Measurements from ENCODE around the gene NPAS3.
"Not testable (repeated sequence)": the region's sequence is repeated elsewhere in the genome, so short reads cannot be mapped to it uniquely, and the experiment has no call there.

The NPAS3 gene

DNA sequence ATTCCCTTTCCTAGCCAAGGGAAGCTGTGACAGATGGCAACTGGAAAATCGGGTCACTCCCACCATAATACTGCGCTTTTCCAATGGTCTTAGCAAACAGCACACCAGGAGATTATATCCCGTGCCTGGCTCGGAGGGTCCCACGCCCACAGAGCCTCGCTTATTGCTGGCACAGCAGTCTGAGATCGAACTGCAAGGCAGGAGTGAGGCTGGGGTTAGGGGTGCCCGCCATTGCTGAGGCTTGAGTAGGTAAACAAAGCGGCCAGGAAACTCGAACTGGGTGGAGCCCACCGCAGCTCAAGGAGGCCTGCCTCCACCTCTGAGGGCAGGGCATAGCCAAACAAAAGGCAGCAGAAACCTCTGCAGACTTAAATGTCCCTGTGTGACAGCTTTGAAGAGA, 149.6 kb downstream of the NPAS3 start:
- not testable (repeated sequence) for DNase-seq

DNA sequence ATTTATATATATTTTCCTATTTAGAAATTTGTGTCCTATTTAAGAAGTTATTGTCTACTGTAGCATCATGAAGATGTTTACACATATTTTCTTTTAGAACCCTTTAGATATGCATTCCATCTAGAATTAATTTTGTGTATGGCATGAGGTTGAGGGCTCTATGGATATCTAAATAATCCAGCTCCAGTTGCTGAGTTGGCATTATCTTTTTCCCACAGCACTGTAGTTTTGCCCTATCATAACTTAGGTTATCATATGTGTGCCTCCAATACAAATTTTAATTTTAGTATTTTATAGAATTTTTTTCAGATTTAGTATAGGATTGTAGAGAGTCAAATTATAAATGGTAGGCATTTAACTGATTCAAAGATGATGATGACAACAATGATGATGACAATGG, 159.3 kb downstream of the NPAS3 start:
- no peak for DNase-seq

DNA sequence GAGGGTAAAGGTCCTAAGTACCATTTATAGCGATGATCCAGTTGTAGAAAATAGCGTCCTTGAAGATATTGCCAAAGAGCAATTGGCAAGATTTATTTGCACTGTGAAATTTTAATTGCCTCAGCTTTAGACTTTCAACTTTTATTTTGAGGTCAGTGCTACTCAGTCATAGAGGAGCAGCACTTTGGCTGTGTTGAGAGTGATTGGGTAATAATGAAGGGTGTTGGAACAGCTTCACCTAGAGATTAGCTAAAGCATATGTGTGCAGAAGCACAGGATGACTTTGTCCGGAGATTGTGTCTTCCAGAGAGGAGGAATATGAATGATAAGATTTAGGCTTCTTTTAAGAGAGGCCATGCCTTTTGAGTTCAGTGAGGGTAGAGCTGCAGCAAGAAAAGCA, 164.8 kb downstream of the NPAS3 start:
- DNase-seq = no peak

DNA sequence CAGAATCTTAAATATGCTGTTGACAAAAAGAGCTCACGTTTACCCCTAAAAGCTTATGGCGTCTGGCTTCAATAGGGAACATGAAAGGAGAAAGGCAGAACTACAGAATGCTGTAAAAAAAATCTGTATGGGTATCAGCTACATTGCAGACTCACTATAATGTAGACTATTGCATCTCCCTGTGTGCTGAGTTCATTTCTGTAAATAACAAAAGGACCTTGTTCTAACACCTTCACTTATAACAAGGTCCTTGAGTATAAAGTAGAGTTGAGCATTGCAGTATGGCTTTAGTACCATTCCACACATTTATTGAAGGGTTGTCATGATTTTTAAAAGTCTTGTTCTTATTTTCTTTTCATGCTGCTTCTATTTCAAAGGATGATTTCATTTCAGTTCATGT, 165.3 kb downstream of the NPAS3 start:
- DNase-seq = no peak

DNA sequence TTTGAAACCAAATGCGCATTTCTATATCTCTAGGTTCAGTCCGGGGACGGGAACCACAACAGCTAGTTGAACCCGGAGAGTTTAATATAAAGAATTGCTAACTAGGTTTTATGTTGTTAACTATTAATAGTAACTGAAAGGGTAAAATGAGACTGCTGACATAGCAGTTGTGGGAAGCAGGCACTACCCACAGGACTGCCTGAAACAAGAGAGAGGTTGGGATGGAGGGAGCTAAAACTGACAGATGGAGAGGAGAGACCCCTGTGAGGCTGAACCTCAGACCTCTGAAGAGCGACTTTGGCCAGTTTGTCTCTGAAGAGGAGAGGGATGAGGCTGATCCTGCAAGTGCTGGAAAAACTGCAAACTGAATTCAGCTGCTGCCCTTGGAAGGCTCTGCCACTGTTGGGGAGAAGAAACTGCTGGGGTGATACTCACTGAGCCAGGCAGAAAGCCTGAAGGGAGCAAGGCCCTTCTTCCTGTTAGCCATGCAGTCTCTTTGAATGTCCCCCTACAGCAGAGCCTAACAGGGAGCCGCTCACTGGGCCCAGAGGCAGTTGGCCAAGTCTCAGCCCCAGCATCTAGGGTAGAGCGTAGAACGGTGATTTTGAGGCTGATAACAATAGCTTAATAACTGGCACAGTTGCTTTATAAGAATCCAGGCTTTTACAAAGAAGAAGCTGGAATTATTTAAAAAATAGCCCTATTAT, 172.2 kb downstream of the NPAS3 start:
- no peak for DNase-seq

DNA sequence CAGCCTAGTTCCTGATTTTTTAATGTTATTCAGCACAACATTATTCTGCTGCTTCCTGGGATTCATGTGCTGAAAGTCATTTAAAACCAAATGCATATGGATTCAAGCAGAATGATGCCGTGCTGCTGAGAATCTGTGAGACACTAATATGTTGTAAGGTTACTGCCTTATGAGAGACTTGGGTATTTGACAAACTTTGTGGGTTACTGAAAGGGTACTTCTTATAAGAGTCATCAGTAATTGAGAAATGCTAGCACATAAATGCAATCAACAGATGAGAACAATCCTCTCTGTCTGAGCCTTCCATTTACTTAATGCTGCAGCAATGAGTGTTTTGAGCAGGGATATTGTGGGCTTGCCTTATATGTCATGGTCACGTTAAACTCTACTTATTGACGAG, 175.7 kb downstream of the NPAS3 start:
- DNase-seq = no peak

DNA sequence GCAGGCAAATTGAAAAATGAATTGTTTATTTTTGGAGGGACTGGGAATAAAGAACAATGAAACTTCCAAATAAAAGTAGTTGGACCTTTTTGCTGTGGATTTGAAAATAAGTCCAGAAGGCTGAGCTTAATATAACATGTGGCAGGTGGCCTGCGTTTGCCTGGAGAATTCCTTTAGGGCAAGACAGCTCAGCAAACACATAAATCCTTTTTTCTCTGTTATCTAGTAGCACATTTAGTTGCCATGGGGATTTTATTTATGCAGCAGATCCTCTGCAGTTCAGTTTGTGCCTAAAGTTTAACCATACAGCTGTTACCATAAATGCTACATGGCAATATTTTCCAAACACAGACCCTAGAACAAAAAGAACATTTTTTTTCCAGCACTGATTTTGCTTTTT, 180.0 kb downstream of the NPAS3 start:
- no peak for DNase-seq

DNA sequence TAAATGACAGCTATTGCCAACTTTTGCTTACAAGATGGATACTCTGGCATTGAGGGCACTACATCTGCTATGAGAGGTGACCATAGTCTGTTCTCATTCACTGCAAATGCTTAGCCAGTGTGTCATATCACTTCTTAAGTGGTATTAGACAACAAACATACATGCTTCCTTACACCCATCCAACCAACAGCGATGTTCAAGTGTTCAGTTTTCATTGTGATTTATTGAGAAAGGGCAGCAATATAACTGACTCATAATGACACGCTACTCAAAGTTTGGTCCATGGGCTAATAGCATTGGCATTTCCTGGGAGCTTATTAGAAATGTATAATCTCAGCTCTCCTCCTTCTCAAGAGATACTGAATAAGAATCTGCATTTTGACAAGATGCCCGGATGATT, 181.7 kb downstream of the NPAS3 start:
- no peak for DNase-seq

DNA sequence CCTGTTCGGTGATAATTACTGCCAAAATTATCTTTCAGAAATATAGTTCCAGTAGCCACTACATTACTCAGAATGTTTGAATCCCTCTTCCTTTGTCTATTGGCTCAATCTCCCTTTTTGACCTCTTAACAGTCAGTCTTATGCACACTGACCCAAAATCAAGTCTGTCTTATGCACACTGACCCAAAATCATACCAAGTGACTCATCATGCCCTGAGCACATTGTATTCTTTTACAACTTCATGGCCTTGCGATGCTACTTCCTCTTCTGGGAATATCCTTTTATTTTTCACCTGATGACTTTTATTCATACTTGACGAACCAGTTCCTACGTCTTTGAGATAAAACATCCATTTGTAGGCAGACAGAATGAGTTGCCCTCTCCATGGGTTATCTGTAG, 182.3 kb downstream of the NPAS3 start:
- no peak for DNase-seq

DNA sequence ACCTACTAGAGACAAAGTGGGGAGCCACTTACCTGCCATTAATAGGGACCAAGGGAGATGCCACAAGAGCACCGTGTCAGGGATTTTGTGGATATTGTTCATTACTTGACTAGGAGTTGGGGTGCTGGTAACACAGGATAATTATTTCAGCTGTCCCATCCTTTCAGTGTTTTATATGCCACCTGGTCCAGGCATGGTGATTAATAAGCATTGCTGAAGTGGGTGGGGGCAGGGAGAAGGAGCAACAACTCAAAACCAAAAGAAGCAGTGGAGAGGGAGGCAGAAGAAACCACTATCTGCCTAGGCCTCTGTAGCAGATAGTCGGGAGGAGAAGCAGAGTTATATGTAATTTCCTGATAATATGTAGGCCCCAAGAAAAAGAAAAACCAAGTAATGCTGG, 184.6 kb downstream of the NPAS3 start:
- DNase-seq = no peak

DNA sequence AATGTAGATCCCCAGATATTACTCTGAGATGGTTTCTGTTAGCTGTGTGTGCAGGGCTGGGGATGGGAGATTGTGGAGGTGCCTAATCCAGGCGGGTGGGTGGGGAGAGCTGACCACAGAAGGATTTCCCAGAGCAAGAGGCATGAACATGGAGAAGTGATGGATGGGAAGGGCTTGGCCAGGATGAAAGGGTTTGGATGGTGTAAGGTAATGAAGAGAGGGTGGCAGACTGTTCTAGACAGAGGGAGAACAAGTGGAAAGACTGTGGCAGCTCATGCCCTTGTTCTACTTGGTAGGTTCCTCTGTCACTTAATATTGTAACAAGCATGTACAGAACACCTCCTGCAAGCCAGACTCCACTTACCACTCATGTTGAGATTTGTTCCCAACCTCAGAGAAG, 187.8 kb downstream of the NPAS3 start:
- DNase-seq = no peak

DNA sequence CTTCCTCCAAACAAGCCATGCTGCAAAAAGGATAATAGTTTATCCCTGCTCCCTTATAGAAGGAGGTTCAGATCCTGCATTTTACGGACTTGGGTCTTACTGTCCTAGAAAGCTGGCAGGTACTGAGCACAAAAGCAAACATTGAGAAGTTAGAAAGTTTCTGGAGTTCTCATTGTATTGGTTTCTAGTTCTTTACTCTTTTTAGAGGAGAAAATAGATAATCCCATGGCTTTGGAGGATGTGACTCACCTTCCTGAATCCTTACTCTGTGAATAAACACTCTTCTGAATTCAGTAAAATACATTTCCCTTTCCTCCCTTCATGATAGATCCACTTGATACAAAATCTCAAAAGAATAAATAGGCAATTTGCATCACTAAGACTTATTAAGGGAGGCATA, 188.9 kb downstream of the NPAS3 start:
- no peak for DNase-seq

DNA sequence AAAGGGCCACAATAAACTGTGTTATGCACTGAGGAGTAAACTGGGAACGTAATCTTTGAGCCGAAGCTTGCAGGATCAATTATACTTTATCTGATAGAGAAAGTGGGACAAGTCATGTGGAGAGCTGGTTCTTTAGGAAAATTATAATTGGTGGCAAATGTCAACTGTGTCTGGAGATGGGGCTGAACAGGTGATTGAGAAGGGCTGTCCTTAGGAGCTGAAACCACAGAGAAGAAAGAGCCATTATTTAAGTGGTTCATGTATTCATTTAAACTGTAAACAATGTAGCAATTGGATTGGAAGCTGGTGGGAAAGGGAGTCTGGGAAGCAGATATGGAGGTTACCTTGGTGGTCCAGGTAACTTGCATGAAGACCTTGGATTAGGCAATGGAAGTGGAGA, 193.1 kb downstream of the NPAS3 start:
- DNase-seq = no peak

DNA sequence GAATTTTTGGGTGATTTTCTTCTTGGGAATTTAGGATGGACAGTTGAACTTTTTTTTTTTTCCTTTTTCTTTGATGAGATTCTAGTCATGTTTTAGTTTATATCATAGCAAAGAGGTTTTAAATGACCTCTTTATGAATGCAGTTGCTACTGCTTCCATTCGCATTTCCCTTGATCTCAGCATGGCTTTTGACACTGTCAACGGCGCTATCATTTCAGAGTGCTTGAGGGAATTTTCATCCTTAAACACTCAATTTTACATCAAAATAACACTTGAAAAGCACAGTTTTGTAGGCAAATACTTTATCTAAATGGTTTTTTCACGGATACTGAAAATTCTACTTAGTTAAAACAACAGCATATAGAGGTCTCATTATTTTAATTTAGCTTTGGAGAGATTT, 195.5 kb downstream of the NPAS3 start:
- no peak for DNase-seq

DNA sequence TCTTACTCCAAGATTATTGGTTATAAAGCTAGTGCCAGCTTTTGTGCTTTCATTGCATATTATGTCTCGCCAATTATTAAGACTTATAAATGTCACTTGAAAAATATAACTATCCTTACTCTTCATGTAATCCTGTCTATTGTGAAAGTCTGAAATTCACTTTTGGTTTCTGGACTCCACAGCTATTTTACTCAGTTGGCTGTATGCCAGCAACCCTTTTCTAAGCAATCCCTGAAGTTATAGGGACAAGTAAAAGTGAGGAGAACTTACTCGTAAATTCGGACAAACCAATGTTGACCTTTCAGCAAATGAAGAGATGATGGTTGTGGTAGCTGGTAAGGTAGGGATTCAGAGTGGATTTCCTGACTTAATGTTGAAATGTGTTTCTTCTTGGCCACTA, 196.3 kb downstream of the NPAS3 start:
- no peak for DNase-seq

DNA sequence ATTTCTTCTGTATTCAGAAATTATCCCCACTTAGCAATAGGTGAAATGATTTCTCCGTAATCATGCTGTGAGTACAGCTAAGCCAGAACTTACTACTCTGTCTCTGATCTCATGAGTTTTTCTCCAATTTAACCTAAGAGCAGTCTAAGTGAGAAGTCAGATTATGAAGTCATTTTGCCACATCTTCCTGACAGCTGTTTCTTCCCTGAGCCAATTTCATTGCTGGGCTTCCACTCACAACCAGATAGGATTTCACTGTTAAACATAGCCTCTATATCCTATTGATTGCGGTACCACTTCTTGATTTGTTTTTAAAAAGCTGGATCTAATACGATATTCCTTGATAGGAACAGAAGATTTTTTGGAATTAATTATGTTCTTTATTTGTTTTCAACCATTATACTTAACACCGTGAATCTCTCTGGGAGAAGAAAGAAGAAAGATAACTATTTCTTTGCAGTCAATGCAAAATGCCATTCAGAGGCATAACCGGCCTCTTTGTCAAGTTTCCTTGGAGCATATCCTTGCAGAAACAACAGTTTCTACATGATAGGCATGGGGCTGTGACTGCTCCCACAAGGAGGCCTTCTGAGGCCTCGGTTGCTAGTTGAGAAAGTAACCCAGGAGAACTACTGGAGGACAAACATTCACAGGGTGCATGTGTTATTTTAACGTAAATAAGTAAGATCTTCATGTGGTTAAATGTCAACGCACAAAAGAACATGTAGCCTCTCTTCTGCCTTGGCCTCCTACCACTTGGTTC, 212.2 kb downstream of the NPAS3 start:
- DNase-seq = no peak

DNA sequence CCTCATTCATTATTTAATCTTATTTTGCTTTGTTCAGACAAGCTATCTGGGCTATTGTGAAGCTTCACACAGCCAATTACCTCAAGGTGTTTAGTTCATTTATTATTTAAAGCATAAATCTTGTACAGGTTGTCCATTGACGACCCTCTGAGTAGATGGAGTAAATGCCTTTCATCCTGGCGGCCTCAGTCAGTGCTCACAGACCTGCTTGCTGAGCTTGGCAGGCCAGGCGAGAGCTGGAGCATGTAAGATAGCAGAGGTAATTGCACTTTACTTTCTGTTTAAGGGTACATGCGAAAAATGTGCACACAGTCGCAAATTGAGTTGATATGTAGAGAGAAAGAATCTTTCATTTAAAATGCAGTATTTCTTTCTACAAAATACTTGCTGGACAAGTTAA, 224.4 kb downstream of the NPAS3 start:
- no peak for DNase-seq

DNA sequence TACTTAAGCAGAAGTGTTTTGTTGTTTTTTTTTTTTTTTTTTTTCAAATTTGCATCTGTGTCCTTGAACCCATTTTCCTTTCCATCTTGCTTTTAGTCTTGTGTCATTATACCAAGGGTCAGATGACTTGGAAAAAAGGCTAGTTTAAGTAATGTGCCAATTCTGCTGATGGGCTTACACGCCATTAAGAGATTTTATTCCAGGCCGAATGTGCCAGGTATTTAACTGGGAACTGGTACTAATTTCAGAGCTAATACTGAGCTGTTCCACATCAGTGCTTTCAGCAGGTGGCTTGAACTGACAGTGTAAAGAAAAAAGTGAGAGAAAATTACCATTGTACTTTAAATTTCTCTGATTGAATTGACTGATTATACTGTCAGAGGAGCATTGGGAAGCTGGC, 224.9 kb downstream of the NPAS3 start:
- DNase-seq = no peak

DNA sequence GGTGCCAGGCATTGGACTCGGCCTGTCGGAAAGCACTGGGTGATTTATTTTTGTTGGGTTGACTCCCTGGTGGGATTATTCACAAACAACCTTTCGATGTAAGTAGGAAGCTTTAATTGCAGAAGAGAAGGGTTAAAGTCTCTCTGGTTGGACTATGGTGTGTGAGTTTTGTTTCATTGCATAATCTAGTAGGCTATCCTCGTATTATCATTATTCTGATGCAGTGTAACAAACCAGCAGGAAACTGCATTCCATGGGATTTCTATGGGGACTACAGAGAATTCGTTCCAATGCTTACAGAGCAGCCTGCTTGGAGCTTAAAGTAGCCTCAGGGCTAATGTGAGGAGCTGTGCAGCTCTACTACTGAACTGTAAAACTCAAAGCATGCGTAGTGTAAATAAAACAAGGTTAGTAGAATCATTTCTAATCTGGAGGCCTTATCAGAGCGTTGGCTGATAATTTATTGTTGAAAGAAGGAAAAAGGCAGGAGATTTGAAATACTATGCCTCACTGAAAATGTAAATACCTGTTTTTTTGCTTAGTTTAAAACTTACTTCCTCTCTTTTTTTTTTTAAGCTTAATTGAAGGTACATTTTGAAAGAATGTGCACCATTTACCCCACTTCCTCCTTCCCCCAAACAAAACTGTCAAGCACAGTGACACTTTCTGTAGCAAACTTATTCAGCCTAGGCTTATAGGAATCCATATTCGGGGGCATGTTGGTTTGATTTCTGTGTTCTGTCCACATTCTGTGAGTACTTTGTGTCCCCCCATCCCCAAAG, 226.7 kb downstream of the NPAS3 start:
- no peak for DNase-seq

DNA sequence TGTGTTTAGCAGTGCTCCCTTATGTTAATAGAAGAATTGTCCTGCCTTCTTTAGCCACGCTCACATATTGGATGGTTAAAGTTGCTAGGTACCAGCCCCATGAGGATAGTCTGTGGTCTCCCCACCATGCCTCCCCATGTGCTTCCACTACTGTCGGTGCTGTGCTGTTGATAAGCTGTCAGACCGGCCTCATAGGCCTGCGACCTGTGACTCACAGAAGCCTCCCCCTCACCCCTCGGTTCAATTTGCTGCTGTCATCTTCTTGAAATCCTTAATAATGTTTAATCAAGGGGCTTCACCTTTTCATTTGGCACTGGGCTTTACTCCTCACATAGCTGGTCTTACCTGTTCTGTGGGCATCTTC, 227.2 kb downstream of the NPAS3 start:
- DNase-seq = no peak

DNA sequence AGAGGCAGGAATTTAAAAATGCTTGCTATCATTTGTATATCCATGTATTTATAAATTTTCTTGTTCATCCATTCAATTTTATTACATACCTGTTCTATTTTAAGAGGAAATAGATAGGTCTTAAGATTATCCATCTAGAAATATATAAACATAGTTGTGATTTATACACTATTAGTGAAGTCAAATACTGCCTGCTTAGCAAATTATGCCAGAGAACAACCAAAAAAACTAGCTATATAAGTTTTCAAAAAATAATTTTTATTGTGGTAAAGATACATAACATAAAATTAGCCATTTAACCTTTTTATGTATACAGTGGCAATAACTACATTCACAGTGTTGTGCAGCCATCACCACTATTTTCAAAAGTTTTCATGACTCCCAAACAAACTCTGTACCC, 237.3 kb downstream of the NPAS3 start:
- no peak for DNase-seq

DNA sequence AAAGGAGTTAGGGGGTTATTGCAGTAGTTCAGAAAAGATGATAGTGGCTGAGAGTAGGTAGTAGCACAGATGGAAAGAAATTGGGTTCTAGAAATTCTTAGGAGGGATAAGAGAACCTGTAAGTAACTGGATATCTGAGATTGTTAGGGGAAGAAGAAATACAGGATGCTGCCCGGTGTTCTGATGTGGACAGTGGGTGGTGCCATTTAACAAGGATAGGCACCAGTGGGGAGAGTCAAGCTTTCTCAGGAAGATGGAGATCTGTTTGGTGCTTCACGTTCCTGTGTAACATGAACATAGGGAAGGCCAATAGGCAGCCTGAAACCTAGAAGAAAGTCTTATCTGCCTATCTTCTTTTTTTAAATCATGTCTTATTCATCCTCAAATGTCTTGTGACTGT, 245.9 kb downstream of the NPAS3 start:
- no peak for DNase-seq

DNA sequence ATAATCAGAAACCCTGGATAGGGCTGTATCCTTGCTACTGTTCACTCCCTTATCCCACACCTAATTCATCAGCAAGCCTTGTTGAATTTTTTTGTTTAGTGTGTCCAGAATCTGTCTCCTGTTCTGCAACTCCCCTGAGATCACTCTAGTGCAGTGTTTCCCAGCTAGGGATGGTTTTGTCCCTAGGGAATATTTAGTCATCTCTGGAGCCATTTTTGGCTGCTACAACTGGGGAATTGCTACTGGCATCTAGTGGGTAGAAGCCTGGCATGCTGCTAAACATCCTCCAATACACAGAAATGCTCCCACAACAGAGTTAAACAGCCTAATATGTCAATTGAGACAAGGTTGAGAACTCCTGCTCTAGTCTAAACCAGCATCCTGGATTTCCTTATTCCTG, 248.0 kb downstream of the NPAS3 start:
- DNase-seq = no peak

DNA sequence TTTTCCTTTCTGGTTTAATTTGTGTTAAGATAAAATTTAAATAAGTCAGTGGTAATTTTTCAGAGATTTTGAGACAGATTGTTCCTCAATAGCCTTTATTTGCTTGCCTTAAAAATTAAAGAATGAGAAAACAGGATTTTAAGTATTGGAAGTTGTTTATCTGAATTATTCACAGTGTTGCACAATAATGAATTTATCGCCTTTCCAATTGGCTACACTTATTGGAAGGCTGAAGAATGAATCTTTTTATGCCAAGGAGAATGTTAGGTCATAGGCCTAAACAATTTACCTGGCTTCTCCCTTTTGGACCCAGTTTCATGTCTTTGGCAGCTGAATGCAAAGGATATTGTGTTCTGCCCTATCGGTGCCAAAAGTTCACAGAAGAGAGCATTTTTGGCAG, 250.2 kb downstream of the NPAS3 start:
- DNase-seq = no peak

All from KG1 (cell line).